Tibial nerve (tissue), 4 donors: ENCODE results near the gene ACSM5. TPM values are rescaled to one million over a fixed set of nuclear protein-coding genes. Genes with fewer than 3 reads are reported as not detected.

Experiments
- DNase-seq, 2 donors: peaks; one replicate each; pipeline ENCODE4 v3.0.0-alpha.2; 2019; ENCODE audit warnings: low spot score in 2 of 2
- H3K27ac ChIP-seq, 4 donors: fragments of 200-600 bp; sonication (generic) in 3 of 4; one replicate each; pipeline ENCODE4 v1.5.1; 2017 to 2019; ENCODE audit warnings: mild to moderate bottlenecking in 1 of 4
- H3K27me3 ChIP-seq, 2 donors: fragments of 200-600 bp; sonication (generic) in 1 of 2; one replicate each; pipeline versions ENCODE4 v1.5.1 to v1.6.0; 2017 to 2019
- H3K36me3 ChIP-seq, 3 donors: fragments of 200-600 bp; sonication (generic); one replicate each; pipeline ENCODE4 v1.5.1; 2018 to 2019
- H3K4me1 ChIP-seq, 4 donors: fragments of 200-600 bp; sonication (generic) in 3 of 4; one replicate each; pipeline ENCODE4 v1.5.1; 2017 to 2019
- H3K4me3 ChIP-seq, 4 donors: fragments of 200-600 bp; sonication (generic) in 3 of 4; one replicate each; pipeline ENCODE4 v1.5.1; 2017 to 2019; ENCODE audit warnings: mild to moderate bottlenecking in 1 of 4, moderate library complexity in 1 of 4
- H3K9me3 ChIP-seq, 4 donors: fragments of 200-600 bp; sonication (generic) in 3 of 4; one replicate each; pipeline ENCODE4 v1.5.1; 2017 to 2019
- CTCF ChIP-seq, 5 experiments: fragments of 200-600 bp in 3 of 5; fragments of 450-650 bp in 2 of 5; sonication (generic) in 3 of 5; IDR thresholded peaks; one replicate each; pipeline ENCODE4 v1.5.1; 2016 to 2019; ENCODE audit warnings: antibody characterized with exemption in 5 of 5, mild to moderate bottlenecking in 3 of 5, moderate library complexity in 2 of 5
- EP300 ChIP-seq, 2 donors: sonication (generic); formaldehyde crosslinking; IDR thresholded peaks; one replicate each; pipeline ENCODE4 v1.6.1; 2017; ENCODE audit warnings: antibody characterized with exemption in 2 of 2, mild to moderate bottlenecking in 1 of 2
- POLR2A ChIP-seq, 2 donors: fragments of 450-650 bp; IDR thresholded peaks; one replicate each; pipeline ENCODE4 v1.6.1; 2017; ENCODE audit warnings: antibody characterized with exemption in 2 of 2, mild to moderate bottlenecking in 2 of 2, moderate library complexity in 2 of 2
- WGBS, 2 donors: methylation state at CpG; one replicate each; pipeline ENCODE4 v1.1.5; 2018; 5-methylcytosine and 5-hydroxymethylcytosine counted together
- total RNA-seq, 4 donors: library from RNA; depleted of rRNA; stranded (reverse); fragments of >200 nt; gene quantifications; one replicate each; pipeline ENCODE4 v1.1.0, GENCODE V29; 2016

Gene ACSM5
- total RNA-seq, 4 donors from 2014 or later = 10.5 to 25.1 (median 20.2) TPM

- WGBS, 2 donors = 75 to 81% methylated on average over 1 of the region's 1 CpG
- no peak for DNase-seq
- Histone ChIP-seq H3K4me3 (no peak overlapping the region), H3K9me3 (no peaks in the 10 kb centered on the region), H3K36me3 (no peaks in the 10 kb centered on the region), H3K27ac (no peak overlapping the region), H3K4me1 (no peaks in the 10 kb centered on the region), H3K27me3 (no peaks in the 10 kb centered on the region)
- TF ChIP-seq EP300 (IDR thresholded peaks at IDR 0.05) (no peak), POLR2A (IDR thresholded peaks at IDR 0.05) (no peak), CTCF (IDR thresholded peaks at IDR 0.05) (no peak)
These were observed 75.4 kb downstream of the ACSM5 start for GRCh38 chr16:20484726-20485125.

- Histone ChIP-seq H3K4me3 (no peak overlapping the region), H3K9me3 (no peaks in the 10 kb centered on the region), H3K4me1 (no peaks in the 10 kb centered on the region), H3K27me3 (no peaks in the 10 kb centered on the region), H3K36me3 (no peaks in the 10 kb centered on the region), H3K27ac (no peak overlapping the region)
- TF ChIP-seq POLR2A (IDR thresholded peaks at IDR 0.05) = no peak
- TF ChIP-seq EP300 (IDR thresholded peaks at IDR 0.05) = no peak
- no peak for TF ChIP-seq CTCF (IDR thresholded peaks at IDR 0.05)
- 70 to 82% methylated on average over 1 of the region's 1 CpG for WGBS, 2 donors
- DNase-seq = no peak
These were observed 76.1 kb downstream of the ACSM5 start for GRCh38 chr16:20485408-20485807.

Other genes with a start within 250 kb of the ACSM5 start
- 1 to 10 TPM in 3 of 4 donors, under 1 TPM in 1; 0.98 to 7.8 (median 2.7) TPM for gene GP2, start 82.0 kb upstream of the ACSM5 start, total RNA-seq
- not detected for gene UMOD, start 56.8 kb upstream of the ACSM5 start, total RNA-seq
- not detected for gene PDILT, start 4.8 kb upstream of the ACSM5 start, total RNA-seq
- gene ACSM2A, start 42.0 kb downstream of the ACSM5 start, total RNA-seq = not detected
- under 1 TPM in 1 of 4 donors, not detected in 3; 0.21 TPM for gene ACSM2B, start 166.8 kb downstream of the ACSM5 start, total RNA-seq